ENCODE results near the gene PDE6H.

- TF ChIP-seq CTCF (IDR thresholded peaks at IDR 0.05) (no peak), POLR2A (IDR thresholded peaks at IDR 0.05) (no peak)
Observed at GRCh38 chr12:14986449-14986848, 13.6 kb downstream of the PDE6H start.
